Nephron progenitor cell (in vitro differentiated cells): Measurements from ENCODE around the gene KCNAB1.
"Not testable (repeated sequence)": the region's sequence is repeated elsewhere in the genome, so short reads cannot be mapped to it uniquely, and the experiment has no call there.

Experiments
- DNase-seq: peaks from one replicate; pipeline ENCODE4 v3.0.0; 2021
- H3K27ac Mint-ChIP-seq: 2 replicates; pipeline ENCODE4 v1.8.0; 2021; ENCODE audit warnings: mild to moderate bottlenecking, moderate library complexity, mixed read lengths
- H3K27me3 Mint-ChIP-seq: 2 replicates; pipeline ENCODE4 v1.8.0; 2021; ENCODE audit warnings: mild to moderate bottlenecking, low read depth, mixed read lengths; ENCODE audit not compliant: poor library complexity
- H3K36me3 Mint-ChIP-seq: 2 replicates; pipeline ENCODE4 v1.8.0; 2021; ENCODE audit warnings: low read depth, mixed read lengths
- H3K4me1 Mint-ChIP-seq: 2 replicates; pipeline ENCODE4 v1.8.0; 2021; ENCODE audit warnings: mixed read lengths
- H3K4me3 Mint-ChIP-seq: 2 replicates; pipeline ENCODE4 v1.8.0; 2021; ENCODE audit warnings: mild to moderate bottlenecking, moderate library complexity, mixed read lengths
- H3K9me3 Mint-ChIP-seq: 2 replicates; pipeline ENCODE4 v1.8.0; 2021; ENCODE audit warnings: mild to moderate bottlenecking, moderate library complexity, mixed read lengths
- TF ChIP-seq, protein P1 (sequence below): fragments of 200-600 bp; sonication (generic); IDR thresholded peaks from 2 replicates; pipeline ENCODE4 v1.5.0; 2021; ENCODE audit warnings: antibody characterized with exemption

The KCNAB1 gene

DNA sequence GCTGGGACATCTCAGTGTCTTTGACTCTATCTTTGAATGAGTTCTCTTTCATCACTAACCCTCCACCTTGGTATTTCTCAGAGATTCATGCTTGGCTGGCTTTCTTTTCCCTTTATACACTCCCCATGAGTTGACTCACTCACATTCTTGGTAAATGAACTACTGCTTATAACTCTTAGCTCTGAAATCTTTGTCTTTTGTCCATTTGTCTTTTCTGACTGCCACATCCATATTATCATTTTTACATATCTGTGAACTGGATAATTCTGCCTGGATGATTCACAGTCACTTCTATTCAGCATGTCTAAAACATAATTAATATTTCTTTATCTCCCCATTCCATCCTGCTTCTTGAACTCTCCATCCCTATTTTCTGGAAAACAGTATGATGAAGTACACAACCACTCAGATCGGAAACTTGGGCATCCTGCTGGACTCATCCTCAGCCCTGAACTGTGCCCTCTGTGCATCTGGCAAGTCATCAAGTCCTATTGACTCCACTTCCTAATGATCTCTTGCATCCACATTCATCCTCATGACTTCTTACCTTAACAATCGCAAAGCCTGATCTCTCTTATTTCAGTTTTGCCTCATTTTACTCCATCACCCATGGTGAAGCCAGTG lies 66.9 kb downstream of the KCNAB1 start:
- no peak overlapping the region for H3K4me3 Mint-ChIP-seq
- H3K9me3 Mint-ChIP-seq: no peaks in the 10 kb centered on the region
- DNase-seq: no peak
- TF ChIP-seq, protein P1, sequence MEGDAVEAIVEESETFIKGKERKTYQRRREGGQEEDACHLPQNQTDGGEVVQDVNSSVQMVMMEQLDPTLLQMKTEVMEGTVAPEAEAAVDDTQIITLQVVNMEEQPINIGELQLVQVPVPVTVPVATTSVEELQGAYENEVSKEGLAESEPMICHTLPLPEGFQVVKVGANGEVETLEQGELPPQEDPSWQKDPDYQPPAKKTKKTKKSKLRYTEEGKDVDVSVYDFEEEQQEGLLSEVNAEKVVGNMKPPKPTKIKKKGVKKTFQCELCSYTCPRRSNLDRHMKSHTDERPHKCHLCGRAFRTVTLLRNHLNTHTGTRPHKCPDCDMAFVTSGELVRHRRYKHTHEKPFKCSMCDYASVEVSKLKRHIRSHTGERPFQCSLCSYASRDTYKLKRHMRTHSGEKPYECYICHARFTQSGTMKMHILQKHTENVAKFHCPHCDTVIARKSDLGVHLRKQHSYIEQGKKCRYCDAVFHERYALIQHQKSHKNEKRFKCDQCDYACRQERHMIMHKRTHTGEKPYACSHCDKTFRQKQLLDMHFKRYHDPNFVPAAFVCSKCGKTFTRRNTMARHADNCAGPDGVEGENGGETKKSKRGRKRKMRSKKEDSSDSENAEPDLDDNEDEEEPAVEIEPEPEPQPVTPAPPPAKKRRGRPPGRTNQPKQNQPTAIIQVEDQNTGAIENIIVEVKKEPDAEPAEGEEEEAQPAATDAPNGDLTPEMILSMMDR: no peak
- no peak overlapping the region for H3K27ac Mint-ChIP-seq
- H3K36me3 Mint-ChIP-seq: no peaks in the 10 kb centered on the region
- peaks cover 3% of the 10 kb centered on the region for H3K27me3 Mint-ChIP-seq
- H3K4me1 Mint-ChIP-seq: no peaks in the 10 kb centered on the region

DNA sequence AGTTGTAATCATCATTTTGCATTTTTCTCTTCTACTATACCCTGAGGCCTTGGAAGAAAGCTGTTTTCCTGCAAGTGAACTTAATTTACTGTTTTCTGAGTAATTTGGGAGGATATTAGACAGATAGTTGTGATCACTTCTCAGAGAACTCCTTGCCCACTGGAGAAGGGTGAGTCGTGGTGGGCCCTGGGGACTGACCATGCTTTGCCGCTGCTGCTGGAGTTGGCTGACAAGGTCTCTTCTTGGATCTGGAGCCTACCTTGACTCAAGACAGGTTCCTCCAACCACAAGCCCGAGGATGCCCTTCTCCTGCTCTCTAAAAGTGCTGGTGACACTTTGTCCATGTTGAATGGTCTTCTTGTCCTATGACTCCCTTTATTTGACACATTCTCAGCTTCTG lies 68.4 kb downstream of the KCNAB1 start:
- H3K27ac Mint-ChIP-seq: no peak overlapping the region
- TF ChIP-seq, protein P1: no peak
- no peaks in the 10 kb centered on the region for H3K9me3 Mint-ChIP-seq
- no peaks in the 10 kb centered on the region for H3K36me3 Mint-ChIP-seq
- no peaks in the 10 kb centered on the region for H3K4me1 Mint-ChIP-seq
- H3K4me3 Mint-ChIP-seq: no peak overlapping the region
- DNase-seq: no peak
- peaks cover 3% of the 10 kb centered on the region for H3K27me3 Mint-ChIP-seq

DNA sequence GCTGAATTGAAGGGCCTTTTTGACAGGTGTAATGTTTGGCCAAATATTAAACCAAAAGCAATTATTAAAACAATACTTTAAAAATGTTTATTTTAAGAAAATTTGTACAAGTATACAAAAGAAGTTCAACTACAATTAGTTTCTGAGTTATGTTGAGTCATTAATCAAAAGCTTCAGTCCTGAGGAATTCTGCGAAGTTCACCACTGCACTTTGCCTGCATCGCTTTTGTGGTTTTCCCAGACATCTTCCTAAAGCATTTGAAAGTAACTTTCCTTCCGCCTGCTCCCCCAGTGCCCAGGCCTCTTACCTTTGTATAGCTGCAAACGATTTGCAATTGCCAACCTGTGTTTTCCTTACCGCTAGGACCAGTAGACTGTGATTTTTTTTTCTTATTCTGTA lies 69.5 kb downstream of the KCNAB1 start:
- H3K36me3 Mint-ChIP-seq: no peaks in the 10 kb centered on the region
- H3K27me3 Mint-ChIP-seq: no peaks in the 10 kb centered on the region
- no peaks in the 10 kb centered on the region for H3K4me1 Mint-ChIP-seq
- no peak overlapping the region for H3K27ac Mint-ChIP-seq
- no peak overlapping the region for H3K4me3 Mint-ChIP-seq
- DNase-seq: no peak
- TF ChIP-seq, protein P1: no peak
- peaks cover 1% of the 10 kb centered on the region for H3K9me3 Mint-ChIP-seq

DNA sequence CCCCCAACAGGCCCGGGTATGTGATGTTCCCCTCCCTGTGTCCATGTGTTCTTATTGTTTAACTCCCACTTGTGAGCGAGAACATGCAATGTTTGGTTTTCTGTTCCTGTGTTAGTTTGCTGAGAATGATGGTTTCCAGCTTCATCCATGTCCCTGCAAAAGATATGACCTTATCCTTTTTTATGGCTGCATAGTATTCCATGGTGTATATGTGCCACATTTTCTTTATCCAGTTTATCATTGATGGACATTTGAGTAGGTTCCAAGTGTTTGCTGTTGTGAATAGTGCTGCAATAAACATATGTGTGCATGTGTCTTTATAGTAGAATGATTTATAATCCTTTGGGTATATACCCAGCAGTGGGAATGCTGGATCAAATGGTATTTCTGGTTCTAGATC lies 74.6 kb downstream of the KCNAB1 start:
- H3K9me3 Mint-ChIP-seq: peaks cover 31% of the 10 kb centered on the region
- H3K4me1 Mint-ChIP-seq, H3K27ac Mint-ChIP-seq, H3K27me3 Mint-ChIP-seq, H3K4me3 Mint-ChIP-seq, H3K36me3 Mint-ChIP-seq, DNase-seq: not testable (repeated sequence)

DNA sequence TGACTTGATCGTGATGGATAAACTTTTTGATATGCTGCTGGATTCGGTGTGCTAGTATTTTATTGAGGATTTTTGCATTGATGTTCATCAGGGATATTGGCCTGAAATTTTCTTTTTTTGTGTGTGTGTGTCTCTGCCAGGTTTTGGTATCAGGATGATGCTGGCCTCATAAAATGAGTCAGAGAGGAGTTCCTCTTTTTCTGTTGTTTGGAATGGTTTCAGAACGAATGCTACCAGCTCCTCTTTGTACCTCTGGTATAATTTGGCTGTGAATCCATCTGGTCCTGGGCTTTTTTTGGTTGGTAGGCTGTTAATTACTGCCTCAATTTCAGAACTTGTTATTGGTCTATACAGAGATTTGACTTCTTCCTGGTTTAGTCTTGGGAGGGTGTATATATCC lies 76.8 kb downstream of the KCNAB1 start:
- not testable (repeated sequence) for DNase-seq, H3K4me3 Mint-ChIP-seq, H3K4me1 Mint-ChIP-seq, H3K36me3 Mint-ChIP-seq, H3K27ac Mint-ChIP-seq, H3K27me3 Mint-ChIP-seq
- H3K9me3 Mint-ChIP-seq: peaks cover 41% of the 10 kb centered on the region

DNA sequence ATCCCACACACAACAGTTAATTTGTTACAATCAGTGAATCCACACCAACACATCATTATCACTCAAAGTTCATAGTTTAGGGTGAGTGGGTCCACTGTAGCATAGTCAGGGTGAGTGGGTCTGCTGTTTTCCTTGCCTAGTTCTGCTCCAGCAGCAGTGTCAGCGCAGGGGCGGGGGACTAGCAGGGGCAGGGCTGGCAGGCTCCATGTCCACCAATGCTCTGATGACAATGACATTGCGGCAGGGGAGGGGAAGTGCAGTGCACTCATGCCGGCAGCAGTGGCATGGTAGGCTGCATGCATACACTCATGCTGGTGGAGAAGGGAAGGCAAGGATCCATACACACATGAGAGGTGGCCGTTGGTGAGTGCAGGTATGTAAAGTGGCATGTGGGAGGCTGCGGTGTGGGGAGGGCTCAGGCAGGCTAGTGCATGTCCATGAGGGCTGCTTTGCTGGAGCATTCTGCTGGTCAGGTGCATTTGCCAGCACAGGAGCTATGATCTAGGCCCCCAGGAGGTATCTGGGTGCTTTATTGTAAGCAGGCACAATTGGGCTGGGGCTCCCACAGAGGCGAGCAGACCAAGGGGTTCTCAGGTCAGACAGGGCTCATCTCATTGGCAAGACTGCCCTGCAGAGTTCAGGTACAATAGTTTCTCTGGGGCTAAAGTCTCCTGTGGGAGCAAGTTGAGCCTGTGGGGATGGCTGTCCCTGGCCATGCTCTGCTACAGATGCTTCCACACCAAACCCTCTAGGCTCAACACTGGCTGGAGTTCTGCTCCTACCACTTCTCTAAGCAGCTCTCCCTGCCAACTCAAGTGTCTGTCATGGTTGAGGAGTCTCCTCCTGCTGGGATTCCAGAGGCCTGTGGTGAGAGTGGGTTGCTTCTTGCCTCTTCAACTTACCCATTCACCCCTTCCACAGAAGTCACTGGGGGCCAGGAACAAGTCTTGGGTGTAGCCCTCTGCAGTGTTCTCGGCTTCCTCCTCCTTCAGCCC lies 81.3 kb downstream of the KCNAB1 start:
- Mint-ChIP-seq H3K9me3 (peaks cover 22% of the 10 kb centered on the region), H3K36me3 (peaks cover 4% of the 10 kb centered on the region), H3K27ac (no peak overlapping the region), H3K4me1 (no peaks in the 10 kb centered on the region), H3K27me3 (no peaks in the 10 kb centered on the region), H3K4me3 (no peak overlapping the region)
- TF ChIP-seq, protein P1: no peak
- no peak for DNase-seq
